Measurements from ENCODE around the gene PAXIP1.
"Not testable (repeated sequence)": the region's sequence is repeated elsewhere in the genome, so short reads cannot be mapped to it uniquely, and the experiment has no call there.

The PAXIP1 gene, protein sequence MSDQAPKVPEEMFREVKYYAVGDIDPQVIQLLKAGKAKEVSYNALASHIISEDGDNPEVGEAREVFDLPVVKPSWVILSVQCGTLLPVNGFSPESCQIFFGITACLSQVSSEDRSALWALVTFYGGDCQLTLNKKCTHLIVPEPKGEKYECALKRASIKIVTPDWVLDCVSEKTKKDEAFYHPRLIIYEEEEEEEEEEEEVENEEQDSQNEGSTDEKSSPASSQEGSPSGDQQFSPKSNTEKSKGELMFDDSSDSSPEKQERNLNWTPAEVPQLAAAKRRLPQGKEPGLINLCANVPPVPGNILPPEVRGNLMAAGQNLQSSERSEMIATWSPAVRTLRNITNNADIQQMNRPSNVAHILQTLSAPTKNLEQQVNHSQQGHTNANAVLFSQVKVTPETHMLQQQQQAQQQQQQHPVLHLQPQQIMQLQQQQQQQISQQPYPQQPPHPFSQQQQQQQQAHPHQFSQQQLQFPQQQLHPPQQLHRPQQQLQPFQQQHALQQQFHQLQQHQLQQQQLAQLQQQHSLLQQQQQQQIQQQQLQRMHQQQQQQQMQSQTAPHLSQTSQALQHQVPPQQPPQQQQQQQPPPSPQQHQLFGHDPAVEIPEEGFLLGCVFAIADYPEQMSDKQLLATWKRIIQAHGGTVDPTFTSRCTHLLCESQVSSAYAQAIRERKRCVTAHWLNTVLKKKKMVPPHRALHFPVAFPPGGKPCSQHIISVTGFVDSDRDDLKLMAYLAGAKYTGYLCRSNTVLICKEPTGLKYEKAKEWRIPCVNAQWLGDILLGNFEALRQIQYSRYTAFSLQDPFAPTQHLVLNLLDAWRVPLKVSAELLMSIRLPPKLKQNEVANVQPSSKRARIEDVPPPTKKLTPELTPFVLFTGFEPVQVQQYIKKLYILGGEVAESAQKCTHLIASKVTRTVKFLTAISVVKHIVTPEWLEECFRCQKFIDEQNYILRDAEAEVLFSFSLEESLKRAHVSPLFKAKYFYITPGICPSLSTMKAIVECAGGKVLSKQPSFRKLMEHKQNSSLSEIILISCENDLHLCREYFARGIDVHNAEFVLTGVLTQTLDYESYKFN

DNA sequence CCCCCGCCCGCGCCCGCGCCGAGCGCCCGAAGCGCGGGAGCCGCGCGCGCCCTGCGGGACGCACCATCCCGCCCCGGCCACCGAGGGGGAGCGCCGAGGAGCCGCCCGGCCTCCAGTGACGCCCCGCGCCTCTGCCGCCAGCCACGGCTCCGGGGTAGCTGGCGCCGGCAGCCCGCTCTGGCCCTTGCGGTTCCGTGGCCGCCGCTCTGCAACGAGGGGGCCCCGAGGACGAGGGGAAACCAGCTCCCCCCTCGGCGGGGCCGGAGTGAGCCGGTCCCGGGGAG is at the start of gene PAXIP1:
Gene PAXIP1 (minus strand): TSS at position 33 of the 284 bp plus-strand sequence. CDS start 195 bp downstream, outside the sequence.
- DNase-seq (ENCODE audit: low spot score), result no peak

- DNase-seq (ENCODE audit: low spot score), result no peak
Observed at GRCh38 chr7:155051355-155051754, 48.4 kb upstream of the PAXIP1 start.

DNA sequence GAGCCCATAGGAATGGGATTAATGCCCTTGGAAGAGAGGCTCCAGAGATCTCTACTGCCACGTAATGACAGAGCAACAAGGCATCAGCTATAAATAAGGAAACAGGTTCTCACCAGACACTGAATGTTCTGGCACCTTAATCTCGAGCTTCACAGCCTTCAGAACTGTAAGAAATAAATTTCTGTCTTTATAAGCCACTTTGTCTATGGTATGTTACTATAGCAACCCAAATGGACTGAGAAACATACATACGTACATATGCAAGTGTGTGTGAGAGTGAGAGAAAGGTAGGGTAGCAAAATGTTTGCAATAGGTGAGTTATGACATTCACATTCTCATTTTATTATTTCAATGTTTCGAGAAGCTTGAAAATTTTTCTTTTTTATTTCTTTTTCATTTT is 45.1 kb upstream of the PAXIP1 start:
- DNase-seq (ENCODE audit: low spot score), result no peak

DNA sequence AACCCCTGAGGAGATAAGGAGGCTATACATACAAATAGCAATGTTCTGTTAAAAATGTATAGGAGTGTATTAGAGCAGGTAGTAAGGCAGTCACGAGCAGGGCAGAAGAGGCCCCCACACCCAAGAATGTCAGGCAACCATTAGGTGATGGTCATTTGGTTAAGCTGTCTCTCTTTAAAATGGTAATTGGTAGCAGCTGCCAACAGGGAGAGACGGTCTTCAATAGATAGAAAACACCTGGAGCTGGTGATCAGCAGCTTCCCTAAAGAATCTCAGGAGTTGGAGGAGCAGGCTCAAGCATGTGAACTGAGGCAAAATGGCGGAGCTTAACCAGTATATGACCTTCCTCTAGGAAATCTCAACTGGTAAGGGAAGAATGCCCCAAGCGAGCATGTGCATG is 40.8 kb upstream of the PAXIP1 start:
- DNase-seq (ENCODE audit: low spot score), result no peak

GRCh38 chr7:155038335-155038734 is 35.4 kb upstream of the PAXIP1 start:
- DNase-seq (ENCODE audit: low spot score), result no peak

- DNase-seq (ENCODE audit: low spot score), result not testable (repeated sequence)
Observed at GRCh38 chr7:155034495-155034894, 31.6 kb upstream of the PAXIP1 start.

DNA sequence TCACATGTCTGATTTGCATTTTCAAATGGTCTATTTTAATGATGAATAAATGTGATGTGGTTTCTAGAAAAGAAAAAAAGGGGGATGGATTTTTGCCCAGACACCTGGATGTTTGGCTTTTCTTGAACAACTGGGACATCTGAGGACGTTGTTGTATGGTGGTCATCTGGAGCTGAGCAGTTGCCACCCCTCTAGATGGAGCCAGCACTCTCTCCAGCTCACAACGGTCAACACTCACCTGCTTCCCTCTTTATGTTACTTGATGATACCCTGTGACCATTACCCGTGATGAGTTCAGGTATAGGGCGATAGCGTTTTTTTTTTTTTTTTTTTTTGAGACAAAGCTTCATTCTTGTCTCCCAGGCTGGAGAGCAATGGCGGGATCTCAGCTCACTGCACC is 30.1 kb upstream of the PAXIP1 start:
- no peak for DNase-seq (ENCODE audit: low spot score)

DNA sequence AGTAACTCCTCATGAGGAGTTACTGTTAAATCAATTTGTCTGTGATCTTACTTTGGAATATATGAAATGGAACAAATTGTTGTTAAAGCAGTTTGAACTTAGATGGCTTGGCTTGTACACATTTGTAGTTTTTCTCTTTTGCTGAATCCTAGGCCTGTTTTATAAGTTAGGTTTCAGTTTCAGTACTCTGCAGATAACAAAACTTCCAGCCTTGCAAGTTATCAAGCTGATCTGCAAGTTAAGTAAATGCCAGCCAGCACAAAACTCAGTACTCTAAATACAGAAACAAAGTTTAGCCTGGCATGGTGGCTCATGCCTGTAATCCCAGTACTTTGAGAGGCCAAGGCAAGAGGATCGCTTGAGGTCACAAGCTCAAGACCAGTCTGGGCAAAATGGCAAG is 25.0 kb upstream of the PAXIP1 start:
- no peak for DNase-seq (ENCODE audit: low spot score)

DNA sequence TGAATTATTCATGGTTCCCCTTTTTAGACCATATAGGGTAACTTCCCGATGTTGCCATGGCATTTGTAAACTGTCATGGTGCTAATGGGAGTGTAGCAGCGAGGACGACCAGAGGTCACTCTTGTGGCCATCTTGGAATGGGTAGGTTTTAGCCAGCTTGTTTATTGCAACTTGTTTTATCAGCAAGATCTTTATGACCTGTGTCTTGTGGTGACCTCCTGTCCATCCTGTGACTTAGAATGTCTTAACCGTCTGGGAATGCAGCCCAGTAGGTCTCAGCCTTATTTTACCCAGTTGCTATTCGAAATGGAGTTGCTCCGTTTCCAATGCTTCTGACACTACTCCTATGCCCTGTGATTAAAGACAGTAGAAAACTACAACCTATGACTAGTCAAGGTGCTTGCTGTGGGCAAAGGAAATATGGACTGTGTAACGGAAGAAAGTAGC is 18.8 kb upstream of the PAXIP1 start:
- DNase-seq (ENCODE audit: low spot score), result no peak

- DNase-seq (ENCODE audit: low spot score), result no peak
Observed at GRCh38 chr7:155020996-155021395, 18.1 kb upstream of the PAXIP1 start.

GRCh38 chr7:155017834-155018233 is 14.9 kb upstream of the PAXIP1 start:
- DNase-seq (ENCODE audit: low spot score), result no peak

DNA sequence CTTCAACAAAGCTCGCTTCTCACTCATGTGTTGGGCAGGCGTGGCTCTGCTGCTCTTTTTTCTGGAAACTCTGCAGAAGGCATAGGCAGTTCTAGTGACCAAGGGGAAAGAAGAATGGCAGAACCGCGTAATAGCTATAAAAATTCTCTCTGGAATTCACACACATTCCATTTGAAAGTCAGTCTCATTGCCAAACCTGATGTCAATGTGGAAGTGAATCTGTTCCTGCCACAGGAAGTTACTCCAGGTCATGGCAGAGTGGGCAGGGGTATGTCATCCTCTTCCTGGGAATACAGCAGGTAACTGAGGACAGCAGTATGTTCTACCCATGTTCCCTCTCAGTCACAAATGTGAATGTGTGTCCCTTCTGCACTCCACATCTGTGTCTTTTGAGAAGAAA is 8.2 kb upstream of the PAXIP1 start:
- DNase-seq (ENCODE audit: low spot score), result no peak

- DNase-seq (ENCODE audit: low spot score), result no peak
Observed at GRCh38 chr7:155009570-155010157, 6.7 kb upstream of the PAXIP1 start.

DNA sequence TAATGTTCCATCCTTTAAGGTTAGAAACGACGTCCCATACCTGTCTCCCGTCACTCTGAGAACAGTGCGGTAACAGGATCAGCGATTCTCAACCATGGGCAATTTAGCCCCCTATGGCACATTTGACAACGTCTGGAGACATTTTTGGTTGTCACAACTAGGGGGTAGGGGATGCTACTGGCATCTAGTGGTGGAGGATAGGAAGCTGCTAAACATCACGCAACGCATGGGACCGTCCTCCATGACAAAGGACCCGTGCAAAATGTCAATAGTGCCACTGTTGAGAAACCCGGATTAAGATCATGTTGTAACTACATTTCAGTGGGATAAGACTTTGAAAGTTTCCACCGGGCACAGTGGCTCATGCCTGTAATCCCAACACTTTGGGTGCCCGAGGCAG is 5.0 kb upstream of the PAXIP1 start:
- peak; percentile 55 for DNase-seq (ENCODE audit: low spot score)

- DNase-seq (ENCODE audit: low spot score), result peak; percentile 91
Observed at GRCh38 chr7:155003376-155004214, 671 bp upstream of the PAXIP1 start.

DNA sequence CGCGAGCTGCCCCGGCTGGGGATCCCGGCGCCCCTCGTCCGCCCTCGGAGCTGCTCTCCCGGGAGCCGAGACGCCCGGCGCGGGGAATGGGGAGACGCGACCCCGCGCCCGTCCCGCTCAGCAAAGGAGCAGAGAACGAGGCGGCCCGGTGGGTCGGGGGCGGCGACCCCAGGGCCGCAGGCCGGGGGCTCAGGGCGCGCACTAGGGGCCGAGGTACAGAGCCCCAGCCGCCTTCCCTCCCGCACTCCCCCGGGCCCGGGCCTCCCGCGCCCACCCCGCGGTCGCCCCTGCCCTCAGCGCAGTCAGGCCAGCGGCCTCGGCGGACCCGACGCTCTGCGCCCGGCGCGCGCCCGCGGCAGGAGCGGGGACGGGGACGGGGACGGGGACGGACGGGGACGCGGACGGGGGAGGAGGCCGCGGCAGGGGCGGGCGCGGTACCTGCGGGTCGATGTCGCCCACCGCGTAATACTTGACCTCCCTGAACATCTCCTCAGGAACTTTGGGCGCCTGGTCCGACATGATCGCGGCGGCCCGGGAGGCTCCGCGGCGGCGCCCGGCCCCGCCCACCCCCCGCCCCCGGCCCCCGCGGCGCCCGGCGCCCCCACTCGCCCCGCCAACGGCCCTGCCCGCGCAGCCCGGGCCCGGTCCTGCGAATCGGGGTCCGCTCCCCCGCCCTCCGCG is 373 bp downstream of the PAXIP1 start:
- peak; percentile 79 for DNase-seq (ENCODE audit: low spot score)

DNA sequence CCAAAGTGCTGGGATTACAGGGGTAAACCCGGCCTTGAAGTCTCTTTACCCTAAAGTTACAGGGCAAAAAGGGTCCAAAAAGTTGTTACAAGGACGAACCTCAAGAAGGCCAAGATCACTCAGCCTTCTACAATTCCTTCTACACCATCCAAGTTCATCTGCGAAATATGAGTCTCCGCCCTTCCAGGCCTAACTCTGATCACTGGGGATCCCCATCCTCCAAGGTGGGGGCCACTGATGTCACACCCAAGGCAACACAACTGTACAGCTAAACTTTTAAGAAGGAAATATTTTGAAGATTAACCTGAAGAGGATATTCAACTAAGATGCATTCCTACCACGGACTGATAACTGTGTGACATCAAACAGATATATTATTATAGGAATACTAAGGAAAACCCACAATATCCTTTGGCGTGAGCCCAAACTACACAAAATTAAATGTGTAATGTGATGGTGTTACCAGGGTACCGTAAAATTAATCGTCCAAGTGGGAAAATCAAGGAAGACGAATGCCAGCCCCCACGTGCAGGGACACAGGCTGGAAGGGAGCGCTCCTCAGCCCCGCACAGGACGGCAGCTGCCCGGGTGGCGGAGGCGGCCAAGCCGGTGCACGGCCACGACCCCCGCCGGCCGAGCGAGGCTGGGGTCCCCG is 1.0 kb downstream of the PAXIP1 start:
- DNase-seq (ENCODE audit: low spot score), result no peak

DNA sequence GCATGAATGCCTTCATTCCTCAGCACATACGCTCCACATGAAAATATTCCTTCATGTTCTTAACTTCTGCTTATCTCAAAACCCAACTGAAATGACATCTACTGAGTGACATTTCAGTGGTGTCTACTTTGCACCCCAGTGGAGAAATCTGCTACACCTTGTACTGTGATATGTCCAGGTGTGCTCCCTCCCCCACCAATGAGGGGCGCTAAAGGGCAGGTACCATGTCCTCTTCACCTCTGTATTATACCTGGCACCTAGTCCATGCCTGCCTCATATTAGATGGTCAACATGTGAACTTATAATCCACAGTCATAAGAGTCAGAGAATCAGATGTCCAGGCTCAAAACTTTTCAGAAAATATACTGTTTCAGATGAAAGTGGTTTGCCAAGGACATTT is 2.1 kb downstream of the PAXIP1 start:
- no peak for DNase-seq (ENCODE audit: low spot score)

DNA sequence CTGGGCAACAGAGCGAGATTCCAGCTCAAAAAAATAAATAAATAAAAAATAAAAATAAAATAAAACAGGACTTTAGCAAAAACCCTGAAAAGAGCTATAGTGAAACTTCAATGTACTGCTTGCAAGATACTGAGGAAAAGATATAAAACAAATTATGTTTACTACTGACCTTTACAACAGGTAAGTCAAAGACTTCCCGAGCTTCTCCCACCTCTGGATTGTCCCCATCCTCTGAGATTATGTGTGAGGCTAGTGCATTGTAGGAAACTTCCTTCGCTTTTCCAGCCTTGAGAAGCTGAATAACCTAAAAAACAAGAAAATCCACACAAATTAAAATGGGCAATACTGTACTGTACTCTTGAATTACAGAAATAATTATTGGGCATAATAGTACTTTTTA is 4.4 kb downstream of the PAXIP1 start:
- DNase-seq (ENCODE audit: low spot score), result no peak

- DNase-seq (ENCODE audit: low spot score), result no peak
Observed at GRCh38 chr7:154997840-154998370, 5.0 kb downstream of the PAXIP1 start.
